GM19455 (cell line): ENCODE results near the gene MAPK8.

Experiments
- ATAC-seq: cut with Tn5 transposase; IDR thresholded peaks from one replicate; pipeline ENCODE4 v1.9.1; 2021; ENCODE audit not compliant: unreplicated experiment

Gene MAPK8

GRCh38 chr10:48381971-48382370 lies 75.5 kb downstream of the MAPK8 start:
- ATAC-seq = no peak

GRCh38 chr10:48382982-48383381 lies 76.5 kb downstream of the MAPK8 start:
- ATAC-seq = no peak

GRCh38 chr10:48383393-48383792 lies 76.9 kb downstream of the MAPK8 start:
- ATAC-seq = no peak

GRCh38 chr10:48384699-48384982 lies 78.2 kb downstream of the MAPK8 start:
- ATAC-seq = no peak

GRCh38 chr10:48389272-48389671 lies 82.8 kb downstream of the MAPK8 start:
- ATAC-seq = no peak

- no peak for ATAC-seq
Measured at GRCh38 chr10:48389846-48390557, 83.5 kb downstream of the MAPK8 start.

GRCh38 chr10:48390558-48390871 lies 84.0 kb downstream of the MAPK8 start:
- no peak for ATAC-seq

- ATAC-seq = no peak
Measured at GRCh38 chr10:48390933-48391845, 84.7 kb downstream of the MAPK8 start.

- no peak for ATAC-seq
Measured at GRCh38 chr10:48391994-48392393, 85.5 kb downstream of the MAPK8 start.

- ATAC-seq = no peak
Measured at GRCh38 chr10:48398261-48398660, 91.8 kb downstream of the MAPK8 start.

GRCh38 chr10:48399056-48399541 lies 92.6 kb downstream of the MAPK8 start:
- ATAC-seq = no peak

GRCh38 chr10:48399551-48399950 lies 93.1 kb downstream of the MAPK8 start:
- ATAC-seq = no peak

- no peak for ATAC-seq
Measured at GRCh38 chr10:48400129-48400849, 93.8 kb downstream of the MAPK8 start.

GRCh38 chr10:48400850-48401220 lies 94.4 kb downstream of the MAPK8 start:
- ATAC-seq = no peak

- no peak for ATAC-seq
Measured at GRCh38 chr10:48404646-48405045, 98.2 kb downstream of the MAPK8 start.

- ATAC-seq = no peak
Measured at GRCh38 chr10:48406204-48406603, 99.7 kb downstream of the MAPK8 start.

- ATAC-seq = no peak
Measured at GRCh38 chr10:48406658-48407057, 100.2 kb downstream of the MAPK8 start.

GRCh38 chr10:48410503-48410902 lies 104.0 kb downstream of the MAPK8 start:
- no peak for ATAC-seq

GRCh38 chr10:48411510-48411909 lies 105.0 kb downstream of the MAPK8 start:
- no peak for ATAC-seq

- no peak for ATAC-seq
Measured at GRCh38 chr10:48412081-48412480, 105.6 kb downstream of the MAPK8 start.

GRCh38 chr10:48412933-48413332 lies 106.5 kb downstream of the MAPK8 start:
- no peak for ATAC-seq

- no peak for ATAC-seq
Measured at GRCh38 chr10:48414160-48414559, 107.7 kb downstream of the MAPK8 start.
